ENCODE results near the gene SRPRB. TPM values are rescaled to one million over a fixed set of nuclear protein-coding genes. Genes with fewer than 3 reads are reported as not detected.

The SRPRB gene
- total and polyA plus RNA-seq, 9 of the 15 experiments (the other 6 are each of a cell fraction or from before 2014, with no cell fraction given), result 29.5 to 66.0 (median 41.4) TPM

DNA sequence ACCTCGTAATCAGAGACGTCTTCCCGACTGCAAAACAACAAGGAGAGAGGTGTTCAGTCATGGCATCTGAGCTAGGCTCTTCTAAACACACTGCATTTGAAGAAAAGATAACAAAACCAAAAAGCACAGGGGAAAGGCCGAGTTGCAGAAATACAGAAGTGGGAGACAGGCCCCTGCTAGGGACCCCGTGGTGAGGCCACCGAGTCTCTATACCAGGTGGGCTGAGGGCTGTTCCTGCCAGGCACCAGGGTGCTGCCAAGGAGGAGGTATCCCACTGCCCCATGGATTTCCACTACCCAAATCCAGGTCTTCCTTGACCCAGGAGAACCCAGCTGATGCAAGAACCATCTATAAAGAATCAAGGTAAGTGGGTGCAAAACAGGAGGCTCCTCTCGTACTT lies 59.0 kb downstream of the SRPRB start:
- Histone ChIP-seq H3K9me3 (replicated peaks; ENCODE audit: control insufficient read depth, insufficient read depth, low read depth, low read length) (no peaks in the 10 kb centered on the region), H4K20me1 (replicated peaks; ENCODE audit: control insufficient read depth, insufficient read depth, low read length) (no peaks in the 10 kb centered on the region), H2AFZ (ENCODE audit: low read depth, low read length) (0 out of 2 replicates have a peak overlapping the region, but pooled peaks have one; percentile 31), H3K9ac (ENCODE audit: insufficient read depth in 1 of 2, low read depth in 2 of 2, low read length in 2 of 2) (peak overlapping the region in 1 of 2 experiments; percentile 45; a peak in 1 of 4 replicates), H3K4me3 (no peak overlapping the region), H3K36me3 (ENCODE audit: control insufficient read depth, insufficient read depth, low read length) (no peaks in the 10 kb centered on the region), H3K79me2 (ENCODE audit: control insufficient read depth, insufficient read depth, low read length) (no peaks in the 10 kb centered on the region), H3K27me3 (ENCODE audit: control insufficient read depth in 2 of 2, insufficient read depth in 2 of 2, low read length in 2 of 2) (no peaks in the 10 kb centered on the region), H3K4me2 (ENCODE audit: insufficient read depth, low read length) (no peak overlapping the region), H3K27ac (ENCODE audit: extremely low read depth, low read depth, low read length) (no peak overlapping the region), H3K9me1 (ENCODE audit: control insufficient read depth, insufficient read depth, low read length) (no peaks in the 10 kb centered on the region), H3K4me1 (replicated peaks in 1 of 2; ENCODE audit: control insufficient read depth in 2 of 2, insufficient read depth in 2 of 2, low read length in 2 of 2) (peaks cover 8 to 12% of the 10 kb centered on the region in 2 experiments; a peak in 4 of 5 replicates)
- in situ Hi-C loops (cut with MboI), result no loop called here
- TF ChIP-seq E2F3 (CRISPR knock-in tag; IDR thresholded peaks at IDR 0.05), result no peak
- no peak for TF ChIP-seq PRMT5 (CRISPR knock-in tag; IDR thresholded peaks at IDR 0.05)
- TF ChIP-seq HSF4 (CRISPR knock-in tag; IDR thresholded peaks at IDR 0.05; ENCODE audit: borderline replicate concordance), result no peak
- TF ChIP-seq SRSF9 (IDR thresholded peaks at IDR 0.05; ENCODE audit: borderline replicate concordance, low read depth, low read length), result no peak
- TF ChIP-seq ZNF282 (CRISPR knock-in tag; IDR thresholded peaks at IDR 0.05), result no peak
- no peak for TF ChIP-seq DDX20 (tag; IDR thresholded peaks at IDR 0.05; ENCODE audit: low read depth)
- TF ChIP-seq CBX2 (IDR thresholded peaks at IDR 0.05; ENCODE audit: insufficient read depth, low read length, poor library complexity, severe bottlenecking), result no peak
- TF ChIP-seq SREBF2 (CRISPR knock-in tag; IDR thresholded peaks at IDR 0.05), result no peak
- TF ChIP-seq, protein P1, sequence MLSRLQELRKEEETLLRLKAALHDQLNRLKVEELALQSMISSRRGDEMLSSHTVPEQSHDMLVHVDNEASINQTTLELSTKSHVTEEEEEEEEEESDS (CRISPR knock-in tag; IDR thresholded peaks at IDR 0.05), result no peak
- TF ChIP-seq HMG20B (CRISPR knock-in tag; IDR thresholded peaks at IDR 0.05), result no peak
- no peak for TF ChIP-seq ZNF75A (CRISPR knock-in tag; IDR thresholded peaks at IDR 0.05)
- TF ChIP-seq TOE1 (IDR thresholded peaks at IDR 0.05; ENCODE audit: borderline replicate concordance), result no peak
- TF ChIP-seq TOE1 (CRISPR knock-in tag; IDR thresholded peaks at IDR 0.05; ENCODE audit: borderline replicate concordance, low read depth), result no peak
- TF ChIP-seq POLR2AphosphoS2 (IDR thresholded peaks at IDR 0.05; ENCODE audit: low read length), result no peak
- no peak for TF ChIP-seq CAMTA2 (CRISPR knock-in tag; conservative IDR thresholded peaks at IDR 0.05)
- no peak for TF ChIP-seq NCOA2 (IDR thresholded peaks at IDR 0.05; ENCODE audit: partially characterized antibody in 2 of 2)
- no peak for TF ChIP-seq HDGF (IDR thresholded peaks at IDR 0.05)
- TF ChIP-seq TEAD2 (tag; IDR thresholded peaks at IDR 0.05), result no peak
- DNase-seq (ENCODE audit: extremely low read depth in 1 of 4, low spot score in 3 of 4) (no peak), FAIRE-seq (no peak), ATAC-seq (no peak)
- POLR2A ChIA-PET, result interaction anchor here (0.6 to 1.6 kb wide), 4 partner anchors 7 to 30 kb away, joined by 3 to 7 read pairs (median 3); no protein-coding TSS in a partner anchor
- WGBS (ENCODE audit: insufficient coverage, low coverage, missing lambda C conversion rate), result 16% methylated on average over 5 of the region's 7 CpGs
- intact Hi-C loops (cut with micrococcal nuclease), result no loop called here
- CTCF ChIA-PET (ENCODE audit: low intra/inter-chr PET ratio), result no interaction called here
- no TSS peak for BruUV-seq (replicated peaks)
